Measurements from ENCODE around the gene SNX25. TPM values are rescaled to one million over a fixed set of nuclear protein-coding genes. Genes with fewer than 3 reads are reported as not detected.
A peak's percentile ranks its signal among the peaks of the same experiment; 100 is the strongest.

The SNX25 gene
- polyA plus RNA-seq, 1 of the 3 experiments (the other 2 are of a cell fraction), result 8.5 TPM

- ChIA-PET CTCF (no interaction called here), POLR2A (no interaction called here)
- H3K4me3 ChIP-seq (ENCODE audit: low read depth in 2 of 2, low read length in 1 of 2), result no peak overlapping the region
- peaks cover 78% of the 10 kb centered on the region for H3K79me2 ChIP-seq (ENCODE audit: insufficient read depth)
- H2AFZ ChIP-seq (ENCODE audit: low read depth), result no peak overlapping the region
- H3K4me1 ChIP-seq (ENCODE audit: control insufficient read depth in 1 of 2, insufficient read depth in 2 of 2, low read depth in 1 of 2, low read length in 1 of 2), result peaks cover 9 to 10% of the 10 kb centered on the region in 2 experiments; a peak in 3 of 4 replicates
- WGBS (ENCODE audit: low lambda C conversion rate), result 56% methylated on average over 4 of the region's 4 CpGs
- H3K9ac ChIP-seq, result no peak overlapping the region
- H3F3A ChIP-seq (replicated peaks; ENCODE audit: insufficient read depth), result peaks cover 9% of the 10 kb centered on the region
- H3K9me3 ChIP-seq, result no peaks in the 10 kb centered on the region
- peak overlapping the region; percentile 16 to 30; a peak in 3 of 4 replicates for H3K27ac ChIP-seq (ENCODE audit: low read depth in 2 of 2, low read length in 1 of 2)
- no peak overlapping the region for H3K4me2 ChIP-seq
- peaks cover 0 to 14% of the 10 kb centered on the region in 2 experiments for H3K36me3 ChIP-seq (replicated peaks in 1 of 2; ENCODE audit: control insufficient read depth in 1 of 2, insufficient read depth in 2 of 2, low read length in 1 of 2)
- no peaks in the 10 kb centered on the region for H3K27me3 ChIP-seq (ENCODE audit: insufficient read depth)
- no peaks in the 10 kb centered on the region for H3K9me2 ChIP-seq
- DNase-seq, result peak; percentile 78
- no peaks in the 10 kb centered on the region for H4K20me1 ChIP-seq (ENCODE audit: insufficient read depth)
- no peak for TF ChIP-seq USF1 (IDR thresholded peaks at IDR 0.05; ENCODE audit: borderline replicate concordance, low read depth)
- TF ChIP-seq USF2 (IDR thresholded peaks at IDR 0.05; ENCODE audit: borderline replicate concordance, low read depth, low read length), result no peak
- TF ChIP-seq RXRA (IDR thresholded peaks at IDR 0.05; ENCODE audit: borderline replicate concordance, low read depth), result no peak
- no peak for TF ChIP-seq POLR2AphosphoS5 (IDR thresholded peaks at IDR 0.05; ENCODE audit: low read depth, low read length)
- no peak for TF ChIP-seq RFX5 (IDR thresholded peaks at IDR 0.05; ENCODE audit: low read length)
- TF ChIP-seq SIN3A (IDR thresholded peaks at IDR 0.05; ENCODE audit: borderline replicate concordance, low read depth, low read length), result no peak
- peak; percentile 89 for TF ChIP-seq GATA2 (CRISPR knock-in tag; IDR thresholded peaks at IDR 0.05)
- no peak for TF ChIP-seq FOXM1 (IDR thresholded peaks at IDR 0.05; ENCODE audit: low read depth)
- TF ChIP-seq MXI1 (IDR thresholded peaks at IDR 0.05; ENCODE audit: low read depth, low read length), result peak; percentile 47; the same call in 1 of the 2 replicates
- no peak for TF ChIP-seq TAF1 (IDR thresholded peaks at IDR 0.05; ENCODE audit: borderline replicate concordance, low read depth, low read length)
- TF ChIP-seq JUND (IDR thresholded peaks at IDR 0.05), result no peak
- TF ChIP-seq NRF1 (IDR thresholded peaks at IDR 0.05; ENCODE audit: low read depth, low read length), result no peak
- no peak for TF ChIP-seq FOSL2 (IDR thresholded peaks at IDR 0.05; ENCODE audit: borderline replicate concordance, low read depth)
- no peak for TF ChIP-seq IRF3 (IDR thresholded peaks at IDR 0.05; ENCODE audit: low read depth, low read length)
- no peak for TF ChIP-seq MAX (IDR thresholded peaks at IDR 0.05; ENCODE audit: low read depth)
- no peak for TF ChIP-seq NFIC (IDR thresholded peaks at IDR 0.05; ENCODE audit: borderline replicate concordance)
- no peak for TF ChIP-seq ZBTB33 (IDR thresholded peaks at IDR 0.05; ENCODE audit: borderline replicate concordance, low read depth)
- TF ChIP-seq EZH2phosphoT487 (IDR thresholded peaks at IDR 0.05; ENCODE audit: borderline replicate concordance, low read depth), result no peak
- no peak for TF ChIP-seq REST (IDR thresholded peaks at IDR 0.05; ENCODE audit: low read depth, low read length)
- no peak for TF ChIP-seq CTCF (IDR thresholded peaks at IDR 0.05)
- TF ChIP-seq RAD21 (IDR thresholded peaks at IDR 0.05; ENCODE audit: low read length), result 0 out of 2 replicates have a peak, but pooled peaks have one; percentile 17
- peak; percentile 70 for TF ChIP-seq CHD2 (IDR thresholded peaks at IDR 0.05; ENCODE audit: low read length, partially characterized antibody)
- TF ChIP-seq TCF12 (IDR thresholded peaks at IDR 0.05), result no peak
- TF ChIP-seq RCOR1 (IDR thresholded peaks at IDR 0.05; ENCODE audit: low read length), result peak; percentile 89
These were observed 35.4 kb downstream of the SNX25 start for GRCh38 chr4:185244763-185245162.
